Measurements from ENCODE around the gene GHRHR. TPM values are rescaled to one million over a fixed set of nuclear protein-coding genes. Genes with fewer than 3 reads are reported as not detected.

Gene GHRHR
- total RNA-seq, 4 donors from 2014 or later: not detected

DNA sequence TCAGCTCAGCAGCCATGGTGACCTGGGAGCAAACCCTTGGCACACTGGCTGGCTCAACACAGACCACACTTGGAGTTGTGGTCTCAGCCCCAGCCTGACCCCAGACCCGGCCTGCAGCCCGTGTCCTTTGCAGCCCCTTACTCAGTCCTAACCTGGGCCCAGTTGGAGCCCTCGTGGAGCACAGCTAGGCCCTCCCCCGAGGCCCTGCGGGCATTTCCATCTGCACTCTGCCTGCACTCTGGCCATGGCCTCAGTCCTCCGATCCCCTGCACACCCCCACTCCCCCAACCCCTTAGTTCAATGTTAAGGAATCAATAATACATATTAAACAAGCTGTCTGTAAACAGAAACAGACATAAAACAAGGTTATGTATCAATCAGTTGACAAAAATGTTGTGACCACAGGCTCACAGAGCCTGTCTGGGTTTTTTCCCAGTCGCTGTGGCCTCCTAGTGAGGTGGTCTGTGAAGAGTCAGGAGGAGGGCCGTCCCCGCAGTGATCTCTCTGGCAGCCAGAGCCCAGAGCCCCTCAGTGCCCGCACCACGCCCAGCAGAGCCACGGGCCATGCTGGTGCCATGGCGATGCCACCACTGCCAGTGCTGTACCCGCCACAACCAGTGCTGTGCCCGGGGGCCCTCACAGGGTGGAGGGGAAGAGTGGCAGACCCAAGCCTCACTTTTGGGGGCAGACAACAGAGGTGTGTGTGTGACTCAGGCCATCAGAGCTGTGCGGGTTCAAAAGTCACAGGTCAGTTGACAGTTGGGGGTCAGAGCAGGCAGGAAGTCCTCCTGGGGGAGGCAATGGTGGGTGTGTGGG, 25.5 kb downstream of the GHRHR start:
- Histone ChIP-seq H3K9me3 (no peaks in the 10 kb centered on the region), H3K36me3 (no peaks in the 10 kb centered on the region), H3K4me1 (peaks cover 0 to 18% (median 7%) of the 10 kb centered on the region in 3 donors), H3K27ac (peak overlapping the region in 2 of 4 donors; percentile 26 to 29), H3K27me3 (peaks cover 14% of the 10 kb centered on the region), H3K4me3 (no peak overlapping the region)
- WGBS, 2 donors (ENCODE audit: low coverage in 1 of 2): 89% methylated on average over 5 of the region's 16 CpGs; no CpG with 5 or more reads in 1 of the 2 donors
- no peak for ATAC-seq
- TF ChIP-seq EP300 (IDR thresholded peaks at IDR 0.05): no peak
- no peak for TF ChIP-seq POLR2AphosphoS5 (IDR thresholded peaks at IDR 0.05)
- no peak for TF ChIP-seq POLR2A (IDR thresholded peaks at IDR 0.05)
- TF ChIP-seq, protein P1, sequence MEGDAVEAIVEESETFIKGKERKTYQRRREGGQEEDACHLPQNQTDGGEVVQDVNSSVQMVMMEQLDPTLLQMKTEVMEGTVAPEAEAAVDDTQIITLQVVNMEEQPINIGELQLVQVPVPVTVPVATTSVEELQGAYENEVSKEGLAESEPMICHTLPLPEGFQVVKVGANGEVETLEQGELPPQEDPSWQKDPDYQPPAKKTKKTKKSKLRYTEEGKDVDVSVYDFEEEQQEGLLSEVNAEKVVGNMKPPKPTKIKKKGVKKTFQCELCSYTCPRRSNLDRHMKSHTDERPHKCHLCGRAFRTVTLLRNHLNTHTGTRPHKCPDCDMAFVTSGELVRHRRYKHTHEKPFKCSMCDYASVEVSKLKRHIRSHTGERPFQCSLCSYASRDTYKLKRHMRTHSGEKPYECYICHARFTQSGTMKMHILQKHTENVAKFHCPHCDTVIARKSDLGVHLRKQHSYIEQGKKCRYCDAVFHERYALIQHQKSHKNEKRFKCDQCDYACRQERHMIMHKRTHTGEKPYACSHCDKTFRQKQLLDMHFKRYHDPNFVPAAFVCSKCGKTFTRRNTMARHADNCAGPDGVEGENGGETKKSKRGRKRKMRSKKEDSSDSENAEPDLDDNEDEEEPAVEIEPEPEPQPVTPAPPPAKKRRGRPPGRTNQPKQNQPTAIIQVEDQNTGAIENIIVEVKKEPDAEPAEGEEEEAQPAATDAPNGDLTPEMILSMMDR (IDR thresholded peaks at IDR 0.05): no peak

GRCh38 chr7:30989824-30990672, 26.3 kb downstream of the GHRHR start:
- Histone ChIP-seq H3K9me3 (no peaks in the 10 kb centered on the region), H3K27me3 (peaks cover 14% of the 10 kb centered on the region), H3K4me3 (no peak overlapping the region), H3K27ac (no peak overlapping the region), H3K4me1 (peaks cover 0 to 18% (median 7%) of the 10 kb centered on the region in 3 donors), H3K36me3 (no peaks in the 10 kb centered on the region)
- TF ChIP-seq EP300 (IDR thresholded peaks at IDR 0.05): no peak
- TF ChIP-seq POLR2A (IDR thresholded peaks at IDR 0.05): no peak
- TF ChIP-seq POLR2AphosphoS5 (IDR thresholded peaks at IDR 0.05): no peak
- TF ChIP-seq, protein P1 (IDR thresholded peaks at IDR 0.05): no peak
- no peak for ATAC-seq
- WGBS, 2 donors (ENCODE audit: low coverage in 1 of 2): 78 to 82% methylated on average over 3 of the region's 10 CpGs

- Histone ChIP-seq H3K4me1 (peaks cover 0 to 20% (median 7%) of the 10 kb centered on the region in 3 donors), H3K27me3 (peaks cover 14% of the 10 kb centered on the region), H3K36me3 (no peaks in the 10 kb centered on the region), H3K9me3 (no peaks in the 10 kb centered on the region), H3K4me3 (no peak overlapping the region), H3K27ac (no peak overlapping the region)
- TF ChIP-seq EP300 (IDR thresholded peaks at IDR 0.05) (no peak), POLR2A (IDR thresholded peaks at IDR 0.05) (no peak), POLR2AphosphoS5 (IDR thresholded peaks at IDR 0.05) (no peak)
- TF ChIP-seq, protein P1 (IDR thresholded peaks at IDR 0.05): no peak
- 79 to 90% methylated on average over 5 to 6 of the region's 6 CpGs for WGBS, 2 donors (ENCODE audit: low coverage in 1 of 2)
- no peak for ATAC-seq
These were observed 27.0 kb downstream of the GHRHR start for GRCh38 chr7:30990673-30991170.

DNA sequence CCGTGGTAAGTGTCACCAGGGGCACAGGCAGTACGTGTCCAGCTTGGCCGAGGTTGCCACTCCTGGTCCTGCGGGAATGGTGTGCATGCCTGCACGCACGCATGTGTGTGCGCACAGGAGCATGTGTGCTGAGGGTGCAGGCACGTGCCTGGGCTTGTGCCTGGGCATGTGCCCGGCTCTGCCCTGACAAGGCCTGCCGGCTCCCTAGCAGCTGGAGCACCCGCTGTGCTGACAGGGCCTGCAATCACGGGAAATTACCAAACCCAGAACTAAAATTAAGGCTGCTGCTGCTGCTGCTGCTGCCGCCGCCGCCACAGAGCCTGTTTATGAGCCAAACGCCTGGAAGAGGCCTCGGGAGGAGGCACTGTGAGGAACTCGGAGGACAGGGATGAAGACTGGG, 28.7 kb downstream of the GHRHR start:
- ATAC-seq: no peak
- no peak overlapping the region for H3K4me3 ChIP-seq
- 77% methylated on average over 9 of the region's 18 CpGs; no CpG with 5 or more reads in 1 of the 2 donors for WGBS, 2 donors (ENCODE audit: low coverage in 1 of 2)

More for the DNA sequence above, 28.7 kb downstream of the GHRHR start:
- H3K36me3 ChIP-seq: no peaks in the 10 kb centered on the region
- peaks cover 0 to 24% (median 7%) of the 10 kb centered on the region in 3 donors for H3K4me1 ChIP-seq
- H3K9me3 ChIP-seq: no peaks in the 10 kb centered on the region
- H3K27ac ChIP-seq: no peak overlapping the region
- TF ChIP-seq POLR2AphosphoS5 (IDR thresholded peaks at IDR 0.05) (no peak), EP300 (IDR thresholded peaks at IDR 0.05) (no peak), POLR2A (IDR thresholded peaks at IDR 0.05) (no peak)
- TF ChIP-seq, protein P1 (IDR thresholded peaks at IDR 0.05): no peak
- no peaks in the 10 kb centered on the region for H3K27me3 ChIP-seq
